ENCODE results near the gene KYNU.

KYNU gene

GRCh38 chr2:142842369-142842768 is 35.1 kb upstream of the KYNU start:
- no peak for TF ChIP-seq POLR2AphosphoS5 (IDR thresholded peaks at IDR 0.05; ENCODE audit: low read depth, low read length)
- TF ChIP-seq TAF1 (IDR thresholded peaks at IDR 0.05; ENCODE audit: borderline replicate concordance, insufficient read depth, low read length), result no peak
- TF ChIP-seq REST (IDR thresholded peaks at IDR 0.05; ENCODE audit: insufficient read depth in 1 of 2, low read depth in 2 of 2, low read length in 2 of 2), result no peak
- TF ChIP-seq SIN3A (IDR thresholded peaks at IDR 0.05; ENCODE audit: borderline replicate concordance, insufficient read depth, low read length), result no peak
- TF ChIP-seq FOXP2 (optimal IDR thresholded peaks at IDR 0.05; ENCODE audit: borderline replicate concordance, extremely low read depth, extremely low read length, insufficient read depth), result no peak

GRCh38 chr2:142843731-142844130 is 33.7 kb upstream of the KYNU start:
- TF ChIP-seq FOXP2 (optimal IDR thresholded peaks at IDR 0.05; ENCODE audit: borderline replicate concordance, extremely low read depth, extremely low read length, insufficient read depth), result no peak
- no peak for TF ChIP-seq POLR2AphosphoS5 (IDR thresholded peaks at IDR 0.05; ENCODE audit: low read depth, low read length)
- no peak for TF ChIP-seq TAF1 (IDR thresholded peaks at IDR 0.05; ENCODE audit: borderline replicate concordance, insufficient read depth, low read length)
- TF ChIP-seq REST (IDR thresholded peaks at IDR 0.05; ENCODE audit: insufficient read depth in 1 of 2, low read depth in 2 of 2, low read length in 2 of 2), result no peak
- no peak for TF ChIP-seq SIN3A (IDR thresholded peaks at IDR 0.05; ENCODE audit: borderline replicate concordance, insufficient read depth, low read length)

- TF ChIP-seq FOXP2 (optimal IDR thresholded peaks at IDR 0.05; ENCODE audit: borderline replicate concordance, extremely low read depth, extremely low read length, insufficient read depth) (no peak), TAF1 (IDR thresholded peaks at IDR 0.05; ENCODE audit: borderline replicate concordance, insufficient read depth, low read length) (no peak), SIN3A (IDR thresholded peaks at IDR 0.05; ENCODE audit: borderline replicate concordance, insufficient read depth, low read length) (no peak), POLR2AphosphoS5 (IDR thresholded peaks at IDR 0.05; ENCODE audit: low read depth, low read length) (no peak), REST (IDR thresholded peaks at IDR 0.05; ENCODE audit: insufficient read depth in 1 of 2, low read depth in 2 of 2, low read length in 2 of 2) (no peak)
These were observed 29.3 kb upstream of the KYNU start for GRCh38 chr2:142848023-142848606.

- TF ChIP-seq POLR2AphosphoS5 (IDR thresholded peaks at IDR 0.05; ENCODE audit: low read depth, low read length), result no peak
- TF ChIP-seq SIN3A (IDR thresholded peaks at IDR 0.05; ENCODE audit: borderline replicate concordance, insufficient read depth, low read length), result no peak
- no peak for TF ChIP-seq FOXP2 (optimal IDR thresholded peaks at IDR 0.05; ENCODE audit: borderline replicate concordance, extremely low read depth, extremely low read length, insufficient read depth)
- no peak for TF ChIP-seq REST (IDR thresholded peaks at IDR 0.05; ENCODE audit: insufficient read depth in 1 of 2, low read depth in 2 of 2, low read length in 2 of 2)
- no peak for TF ChIP-seq TAF1 (IDR thresholded peaks at IDR 0.05; ENCODE audit: borderline replicate concordance, insufficient read depth, low read length)
These were observed 27.6 kb upstream of the KYNU start for GRCh38 chr2:142849820-142850219.

Measured in PFSK-1 (cell line).